ENCODE data around the gene EPB41.
"Not testable (repeated sequence)": the region's sequence is repeated elsewhere in the genome, so short reads cannot be mapped to it uniquely, and the experiment has no call there.

The EPB41 gene

GRCh38 chr1:29114654-29115053 is 200.3 kb downstream of the EPB41 start:
- no peak for FAIRE-seq

GRCh38 chr1:29117381-29117780 is 203.0 kb downstream of the EPB41 start:
- FAIRE-seq: no peak

GRCh38 chr1:29119121-29119929 is 205.0 kb downstream of the EPB41 start:
- FAIRE-seq: no peak

- no peak for FAIRE-seq
Measured at GRCh38 chr1:29120367-29120766, 206.0 kb downstream of the EPB41 start.

- FAIRE-seq: no peak
Measured at GRCh38 chr1:29120947-29121485, 206.6 kb downstream of the EPB41 start.

- FAIRE-seq: no peak
Measured at GRCh38 chr1:29121516-29121935, 207.2 kb downstream of the EPB41 start.

GRCh38 chr1:29121936-29122681 is 207.7 kb downstream of the EPB41 start:
- no peak for FAIRE-seq

GRCh38 chr1:29122682-29123052 is 208.3 kb downstream of the EPB41 start:
- no peak for FAIRE-seq

- FAIRE-seq: no peak
Measured at GRCh38 chr1:29123053-29123886, 208.9 kb downstream of the EPB41 start.

- FAIRE-seq: no peak
Measured at GRCh38 chr1:29123887-29124365, 209.6 kb downstream of the EPB41 start, which contains the start of gene TMEM200B. Gene TMEM200B, minus strand, starts transcription at chr1:29123903. Its CDS starts 2,075 bp downstream, at chr1:29121828.

- FAIRE-seq: no peak
Measured at GRCh38 chr1:29124366-29125236, 210.2 kb downstream of the EPB41 start.

GRCh38 chr1:29125237-29125641 is 210.9 kb downstream of the EPB41 start:
- no peak for FAIRE-seq

GRCh38 chr1:29125788-29126187 is 211.4 kb downstream of the EPB41 start:
- FAIRE-seq: no peak

GRCh38 chr1:29126198-29126597 is 211.8 kb downstream of the EPB41 start:
- no peak for FAIRE-seq

GRCh38 chr1:29128739-29129138 is 214.4 kb downstream of the EPB41 start:
- FAIRE-seq: no peak

GRCh38 chr1:29129916-29130315 is 215.5 kb downstream of the EPB41 start:
- FAIRE-seq: no peak

- not testable (repeated sequence) for FAIRE-seq
Measured at GRCh38 chr1:29131056-29131455, 216.7 kb downstream of the EPB41 start.

GRCh38 chr1:29133861-29134694 is 219.7 kb downstream of the EPB41 start:
- no peak for FAIRE-seq

GRCh38 chr1:29134695-29135028 is 220.3 kb downstream of the EPB41 start:
- FAIRE-seq: no peak

GRCh38 chr1:29136391-29136915 is 222.1 kb downstream of the EPB41 start:
- FAIRE-seq: no peak

All from endometrium (tissue), 2 donors.